Measurements from ENCODE around the gene KCNIP3.

DNA sequence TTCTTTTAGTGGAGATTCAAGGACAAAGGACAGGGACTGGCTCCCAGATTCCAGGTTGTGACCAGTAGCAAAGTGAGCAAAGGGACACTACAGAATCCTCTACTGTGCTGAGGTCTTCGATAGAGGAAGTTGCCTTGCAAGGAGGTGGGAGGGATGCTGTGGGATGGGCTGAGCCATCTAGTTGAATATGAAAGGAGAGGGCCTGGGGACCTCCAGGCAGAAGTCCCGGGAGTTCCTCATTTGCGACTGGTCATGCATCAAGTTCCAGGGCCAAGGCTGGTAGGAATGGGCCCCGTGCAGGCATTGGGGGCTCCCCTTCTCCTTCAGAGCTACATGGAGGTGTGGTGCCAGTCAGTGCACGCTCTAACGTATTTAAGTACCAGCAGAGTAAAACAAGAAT lies 35.5 kb upstream of the KCNIP3 start:
- no peak for TF ChIP-seq POLR2AphosphoS5 (IDR thresholded peaks at IDR 0.05; ENCODE audit: insufficient read depth in 1 of 2, low read depth in 1 of 2)
- TF ChIP-seq, protein P1, sequence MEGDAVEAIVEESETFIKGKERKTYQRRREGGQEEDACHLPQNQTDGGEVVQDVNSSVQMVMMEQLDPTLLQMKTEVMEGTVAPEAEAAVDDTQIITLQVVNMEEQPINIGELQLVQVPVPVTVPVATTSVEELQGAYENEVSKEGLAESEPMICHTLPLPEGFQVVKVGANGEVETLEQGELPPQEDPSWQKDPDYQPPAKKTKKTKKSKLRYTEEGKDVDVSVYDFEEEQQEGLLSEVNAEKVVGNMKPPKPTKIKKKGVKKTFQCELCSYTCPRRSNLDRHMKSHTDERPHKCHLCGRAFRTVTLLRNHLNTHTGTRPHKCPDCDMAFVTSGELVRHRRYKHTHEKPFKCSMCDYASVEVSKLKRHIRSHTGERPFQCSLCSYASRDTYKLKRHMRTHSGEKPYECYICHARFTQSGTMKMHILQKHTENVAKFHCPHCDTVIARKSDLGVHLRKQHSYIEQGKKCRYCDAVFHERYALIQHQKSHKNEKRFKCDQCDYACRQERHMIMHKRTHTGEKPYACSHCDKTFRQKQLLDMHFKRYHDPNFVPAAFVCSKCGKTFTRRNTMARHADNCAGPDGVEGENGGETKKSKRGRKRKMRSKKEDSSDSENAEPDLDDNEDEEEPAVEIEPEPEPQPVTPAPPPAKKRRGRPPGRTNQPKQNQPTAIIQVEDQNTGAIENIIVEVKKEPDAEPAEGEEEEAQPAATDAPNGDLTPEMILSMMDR (IDR thresholded peaks at IDR 0.05): no peak
- no peak for TF ChIP-seq POLR2A (IDR thresholded peaks at IDR 0.05)

Measured in vagina (tissue), 2 donors.